ENCODE results near the gene CHST8. TPM values are rescaled to one million over a fixed set of nuclear protein-coding genes. Genes with fewer than 3 reads are reported as not detected.

The CHST8 gene
- total RNA-seq, 1 donor = not detected

GRCh38 chr19:33737681-33738371 lies 116.1 kb downstream of the CHST8 start:
- peak; percentile 32 for DNase-seq (ENCODE audit: insufficient read length, low spot score, missing footprints)
- Histone ChIP-seq H3K36me3 (ENCODE audit: insufficient read depth, low read length) (no peaks in the 10 kb centered on the region), H3K4me1 (ENCODE audit: insufficient read depth, low read length) (no peaks in the 10 kb centered on the region), H3K27me3 (ENCODE audit: insufficient read depth, low read length) (no peaks in the 10 kb centered on the region), H3K79me2 (ENCODE audit: insufficient read depth, low read length) (no peaks in the 10 kb centered on the region), H3K9me3 (ENCODE audit: low read depth, low read length) (no peaks in the 10 kb centered on the region), H3K27ac (ENCODE audit: low read depth, low read length) (no peak overlapping the region), H3K4me3 (ENCODE audit: insufficient read depth, low read length) (no peak overlapping the region), H3K4me2 (ENCODE audit: insufficient read depth, low read length) (no peak overlapping the region), H2AFZ (ENCODE audit: low read length) (no peak overlapping the region), H4K20me1 (ENCODE audit: insufficient read depth, low read length) (no peaks in the 10 kb centered on the region)
- TF ChIP-seq, protein P1, sequence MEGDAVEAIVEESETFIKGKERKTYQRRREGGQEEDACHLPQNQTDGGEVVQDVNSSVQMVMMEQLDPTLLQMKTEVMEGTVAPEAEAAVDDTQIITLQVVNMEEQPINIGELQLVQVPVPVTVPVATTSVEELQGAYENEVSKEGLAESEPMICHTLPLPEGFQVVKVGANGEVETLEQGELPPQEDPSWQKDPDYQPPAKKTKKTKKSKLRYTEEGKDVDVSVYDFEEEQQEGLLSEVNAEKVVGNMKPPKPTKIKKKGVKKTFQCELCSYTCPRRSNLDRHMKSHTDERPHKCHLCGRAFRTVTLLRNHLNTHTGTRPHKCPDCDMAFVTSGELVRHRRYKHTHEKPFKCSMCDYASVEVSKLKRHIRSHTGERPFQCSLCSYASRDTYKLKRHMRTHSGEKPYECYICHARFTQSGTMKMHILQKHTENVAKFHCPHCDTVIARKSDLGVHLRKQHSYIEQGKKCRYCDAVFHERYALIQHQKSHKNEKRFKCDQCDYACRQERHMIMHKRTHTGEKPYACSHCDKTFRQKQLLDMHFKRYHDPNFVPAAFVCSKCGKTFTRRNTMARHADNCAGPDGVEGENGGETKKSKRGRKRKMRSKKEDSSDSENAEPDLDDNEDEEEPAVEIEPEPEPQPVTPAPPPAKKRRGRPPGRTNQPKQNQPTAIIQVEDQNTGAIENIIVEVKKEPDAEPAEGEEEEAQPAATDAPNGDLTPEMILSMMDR (IDR thresholded peaks at IDR 0.05; ENCODE audit: extremely low read depth, low read depth, low read length) = no peak

DNA sequence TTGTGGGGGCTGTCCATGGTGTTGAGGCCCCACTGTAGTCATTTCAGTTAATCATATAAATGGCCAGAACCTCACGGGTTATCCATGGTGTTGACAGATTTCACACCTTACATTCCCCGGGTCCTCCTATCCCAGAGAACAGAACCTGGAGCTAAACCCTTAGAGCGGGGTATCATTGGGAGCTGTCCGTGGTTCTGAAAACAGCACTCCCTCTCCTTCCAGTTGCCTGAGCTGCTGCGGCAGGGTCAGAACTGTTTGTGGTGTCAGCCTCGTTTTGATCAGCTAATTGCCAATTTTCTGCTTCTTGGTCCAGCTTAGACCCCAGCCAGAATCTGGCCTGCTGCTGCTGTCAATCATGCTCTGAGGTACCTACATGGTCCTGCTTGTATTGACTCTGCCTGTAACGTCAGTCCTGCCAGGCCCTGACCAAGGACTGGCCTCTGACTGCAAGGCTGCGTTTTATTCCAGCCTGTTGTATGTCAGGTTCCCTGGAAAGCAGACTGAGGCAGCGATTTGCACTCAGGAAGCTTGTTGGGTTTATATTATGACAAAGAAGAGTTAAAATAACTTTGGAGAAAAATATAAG lies 119.2 kb downstream of the CHST8 start:
- no peak overlapping the region for H3K4me3 ChIP-seq (ENCODE audit: insufficient read depth, low read length)
- H3K36me3 ChIP-seq (ENCODE audit: insufficient read depth, low read length) = no peaks in the 10 kb centered on the region
- no peaks in the 10 kb centered on the region for H3K4me1 ChIP-seq (ENCODE audit: insufficient read depth, low read length)
- H3K27ac ChIP-seq (ENCODE audit: low read depth, low read length) = no peak overlapping the region
- H3K27me3 ChIP-seq (ENCODE audit: insufficient read depth, low read length) = no peaks in the 10 kb centered on the region
- H4K20me1 ChIP-seq (ENCODE audit: insufficient read depth, low read length) = no peaks in the 10 kb centered on the region
- H3K9me3 ChIP-seq (ENCODE audit: low read depth, low read length) = no peaks in the 10 kb centered on the region
- no peak overlapping the region for H3K4me2 ChIP-seq (ENCODE audit: insufficient read depth, low read length)
- DNase-seq (ENCODE audit: insufficient read length, low spot score, missing footprints) = peak; percentile 78
- H3K79me2 ChIP-seq (ENCODE audit: insufficient read depth, low read length) = no peaks in the 10 kb centered on the region
- TF ChIP-seq, protein P1 (IDR thresholded peaks at IDR 0.05; ENCODE audit: extremely low read depth, low read depth, low read length) = no peak
- H2AFZ ChIP-seq (ENCODE audit: low read length) = no peak overlapping the region

GRCh38 chr19:33745297-33745696 lies 123.5 kb downstream of the CHST8 start:
- Histone ChIP-seq H3K4me2 (ENCODE audit: insufficient read depth, low read length) (no peak overlapping the region), H3K27ac (ENCODE audit: low read depth, low read length) (no peak overlapping the region), H4K20me1 (ENCODE audit: insufficient read depth, low read length) (no peaks in the 10 kb centered on the region), H3K4me3 (ENCODE audit: insufficient read depth, low read length) (no peak overlapping the region), H3K27me3 (ENCODE audit: insufficient read depth, low read length) (no peaks in the 10 kb centered on the region), H3K4me1 (ENCODE audit: insufficient read depth, low read length) (no peaks in the 10 kb centered on the region), H3K9me3 (ENCODE audit: low read depth, low read length) (no peaks in the 10 kb centered on the region), H3K36me3 (ENCODE audit: insufficient read depth, low read length) (no peaks in the 10 kb centered on the region), H2AFZ (ENCODE audit: low read length) (no peak overlapping the region), H3K79me2 (ENCODE audit: insufficient read depth, low read length) (no peaks in the 10 kb centered on the region)
- DNase-seq (ENCODE audit: insufficient read length, low spot score, missing footprints) = no peak
- TF ChIP-seq, protein P1 (IDR thresholded peaks at IDR 0.05; ENCODE audit: extremely low read depth, low read depth, low read length) = no peak

GRCh38 chr19:33746159-33746558 lies 124.4 kb downstream of the CHST8 start:
- no peaks in the 10 kb centered on the region for H4K20me1 ChIP-seq (ENCODE audit: insufficient read depth, low read length)
- H3K4me2 ChIP-seq (ENCODE audit: insufficient read depth, low read length) = no peak overlapping the region
- TF ChIP-seq, protein P1 (IDR thresholded peaks at IDR 0.05; ENCODE audit: extremely low read depth, low read depth, low read length) = no peak
- H3K4me3 ChIP-seq (ENCODE audit: insufficient read depth, low read length) = no peak overlapping the region
- H3K79me2 ChIP-seq (ENCODE audit: insufficient read depth, low read length) = no peaks in the 10 kb centered on the region
- H3K36me3 ChIP-seq (ENCODE audit: insufficient read depth, low read length) = no peaks in the 10 kb centered on the region
- no peaks in the 10 kb centered on the region for H3K4me1 ChIP-seq (ENCODE audit: insufficient read depth, low read length)
- no peaks in the 10 kb centered on the region for H3K9me3 ChIP-seq (ENCODE audit: low read depth, low read length)
- no peak overlapping the region for H2AFZ ChIP-seq (ENCODE audit: low read length)
- DNase-seq (ENCODE audit: insufficient read length, low spot score, missing footprints) = peak; percentile 25
- no peaks in the 10 kb centered on the region for H3K27me3 ChIP-seq (ENCODE audit: insufficient read depth, low read length)
- H3K27ac ChIP-seq (ENCODE audit: low read depth, low read length) = no peak overlapping the region

Data from osteoblast (primary cell).